DND-41 (cell line): Measurements from ENCODE around the gene OSBPL3.

Experiments
- EZH2 ChIP-seq: IDR thresholded peaks from 3 replicates; pipeline ENCODE4 v1.6.1; 2012; ENCODE audit warnings: borderline replicate concordance, low read depth, mild to moderate bottlenecking, moderate library complexity, low read length, inconsistent platforms; ENCODE audit not compliant: severe bottlenecking
- TF ChIP-seq, protein P1 (sequence below): IDR thresholded peaks from 2 replicates; pipeline ENCODE4 v1.5.1; 2012; ENCODE audit warnings: borderline replicate concordance, low read length, moderate library complexity, mild to moderate bottlenecking; ENCODE audit not compliant: poor library complexity, severe bottlenecking; ENCODE audit errors: extremely low read depth

DNA sequence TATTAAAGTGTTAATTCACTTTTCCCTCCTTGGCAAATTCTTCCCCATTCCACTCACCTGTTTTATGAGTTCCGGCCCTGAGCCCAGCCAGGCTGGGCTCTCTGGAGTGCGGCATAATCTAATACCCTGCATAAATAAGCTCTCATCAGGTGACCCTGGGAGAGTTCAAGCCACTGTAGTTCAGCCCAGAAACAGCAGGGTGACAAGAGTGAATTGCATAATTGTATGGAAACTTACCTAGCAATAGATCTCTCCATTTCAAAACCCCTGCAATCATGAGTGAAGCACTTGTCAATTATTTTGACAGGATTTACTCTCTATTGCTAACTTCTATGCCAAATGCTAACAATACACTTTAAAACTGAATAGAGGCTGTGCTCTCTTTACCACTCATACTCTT, 94.7 kb downstream of the OSBPL3 start:
- TF ChIP-seq, protein P1, sequence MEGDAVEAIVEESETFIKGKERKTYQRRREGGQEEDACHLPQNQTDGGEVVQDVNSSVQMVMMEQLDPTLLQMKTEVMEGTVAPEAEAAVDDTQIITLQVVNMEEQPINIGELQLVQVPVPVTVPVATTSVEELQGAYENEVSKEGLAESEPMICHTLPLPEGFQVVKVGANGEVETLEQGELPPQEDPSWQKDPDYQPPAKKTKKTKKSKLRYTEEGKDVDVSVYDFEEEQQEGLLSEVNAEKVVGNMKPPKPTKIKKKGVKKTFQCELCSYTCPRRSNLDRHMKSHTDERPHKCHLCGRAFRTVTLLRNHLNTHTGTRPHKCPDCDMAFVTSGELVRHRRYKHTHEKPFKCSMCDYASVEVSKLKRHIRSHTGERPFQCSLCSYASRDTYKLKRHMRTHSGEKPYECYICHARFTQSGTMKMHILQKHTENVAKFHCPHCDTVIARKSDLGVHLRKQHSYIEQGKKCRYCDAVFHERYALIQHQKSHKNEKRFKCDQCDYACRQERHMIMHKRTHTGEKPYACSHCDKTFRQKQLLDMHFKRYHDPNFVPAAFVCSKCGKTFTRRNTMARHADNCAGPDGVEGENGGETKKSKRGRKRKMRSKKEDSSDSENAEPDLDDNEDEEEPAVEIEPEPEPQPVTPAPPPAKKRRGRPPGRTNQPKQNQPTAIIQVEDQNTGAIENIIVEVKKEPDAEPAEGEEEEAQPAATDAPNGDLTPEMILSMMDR, result no peak
- no peak for TF ChIP-seq EZH2
